Activated naive CD8-positive, alpha-beta T cell treated with anti-CD3 and anti-CD28 coated beads, Interleukin-2, amount 10 ng/mL, durations not matched to agents 7 days and 5 days (primary cell): ENCODE results near the gene ENOX2. TPM values are rescaled to one million over a fixed set of nuclear protein-coding genes. Genes with fewer than 3 reads are reported as not detected.

Experiments
- total RNA-seq, 2 experiments: library from RNA; stranded (reverse); gene quantifications; one replicate each; pipeline ENCODE4 v1.2.3, GENCODE V29; 2021

Gene ENOX2
- total RNA-seq, 2 experiments from 2014 or later, result 11.4 to 13.1 TPM

Other genes starting within 250 kb of the ENOX2 start
- gene ARHGAP36, start 155.1 kb upstream of the ENOX2 start, total RNA-seq, result not detected